KG1 (cell line): Measurements from ENCODE around the gene PRKCZ.
A peak's percentile ranks its signal among the peaks of the same experiment; 100 is the strongest.

Experiments used
- DNase-seq: peaks from one replicate; lab custom pipeline; 2025; lab: John Stamatoyannopoulos, UW

Gene PRKCZ

DNA sequence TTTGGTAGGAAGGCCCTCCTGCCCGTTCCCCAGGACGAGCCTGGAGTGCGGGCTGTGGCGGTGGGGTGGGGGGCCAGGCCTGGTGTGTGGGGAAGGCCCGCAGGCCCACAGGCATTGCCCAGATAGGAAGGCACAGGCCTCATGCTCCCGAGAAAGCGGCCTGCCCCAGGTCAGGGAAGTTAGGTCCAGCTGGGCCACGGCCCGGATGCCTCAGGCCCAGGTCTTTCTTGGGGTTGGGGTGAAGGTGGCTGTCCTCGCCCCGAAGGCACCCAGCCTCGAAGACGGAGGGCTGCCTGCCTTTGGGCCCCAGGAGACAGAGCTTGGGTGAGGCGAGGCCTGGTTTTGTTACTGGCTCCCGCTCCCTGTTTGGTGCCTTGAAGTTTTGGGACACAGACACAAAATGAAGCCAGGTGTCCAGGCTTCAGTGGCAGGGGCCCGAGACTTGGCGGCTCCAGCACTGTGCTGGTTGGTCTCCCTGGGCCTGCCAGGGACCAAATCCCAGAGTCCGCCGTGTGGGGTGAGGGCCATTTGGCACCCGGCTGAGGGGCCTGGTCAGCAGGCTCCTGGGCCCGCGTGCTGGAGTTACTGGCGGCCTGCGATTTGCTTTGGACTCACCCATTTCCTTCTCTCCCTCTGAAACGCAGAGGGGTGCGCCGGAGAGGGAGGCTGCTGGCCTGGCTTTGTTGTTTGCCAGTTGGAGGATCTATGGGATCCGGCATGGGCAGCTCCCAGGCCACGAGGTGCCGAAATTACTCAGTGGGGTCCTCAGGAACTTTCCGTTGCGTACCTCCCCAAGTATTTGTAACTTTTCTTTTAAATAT lies 179.9 kb downstream of the PRKCZ start:
- no peak for DNase-seq

DNA sequence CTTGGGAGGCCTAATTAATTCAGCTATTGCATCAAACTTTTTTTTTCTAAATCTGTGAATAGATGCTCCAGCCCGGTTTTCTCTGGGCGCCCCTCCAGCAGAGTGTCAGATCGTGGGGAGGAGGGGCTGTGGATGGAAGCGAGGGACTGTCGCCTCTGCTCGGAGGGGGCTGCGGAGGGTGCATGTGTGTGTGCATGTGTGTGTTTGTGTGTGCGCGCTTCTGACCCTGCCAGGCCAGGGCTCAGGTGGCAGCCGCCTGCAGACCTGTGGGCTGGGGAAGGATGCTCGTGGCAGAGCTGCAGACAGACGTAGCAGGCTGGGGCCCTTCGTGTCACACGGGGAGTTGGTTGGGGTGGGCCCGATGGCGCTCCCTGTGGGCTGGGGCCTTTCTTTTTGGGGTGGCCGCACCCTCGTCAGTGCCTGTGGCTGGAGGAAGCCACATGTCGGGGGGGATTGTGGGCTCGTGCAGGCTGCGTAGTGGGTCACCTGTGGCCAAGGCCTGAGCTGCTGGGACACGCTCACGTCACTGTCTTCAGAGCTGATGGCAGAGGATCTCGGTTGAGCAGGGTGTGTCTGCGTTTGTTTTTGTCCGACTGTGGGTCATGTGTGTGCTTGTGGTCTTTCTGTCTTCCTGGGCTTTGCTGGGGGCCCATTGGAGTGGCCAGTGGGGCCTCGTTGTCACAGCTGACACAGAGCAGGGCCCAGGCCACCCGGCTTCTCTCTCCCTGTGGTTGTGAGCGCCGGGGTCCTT lies 180.7 kb downstream of the PRKCZ start:
- no peak for DNase-seq

DNA sequence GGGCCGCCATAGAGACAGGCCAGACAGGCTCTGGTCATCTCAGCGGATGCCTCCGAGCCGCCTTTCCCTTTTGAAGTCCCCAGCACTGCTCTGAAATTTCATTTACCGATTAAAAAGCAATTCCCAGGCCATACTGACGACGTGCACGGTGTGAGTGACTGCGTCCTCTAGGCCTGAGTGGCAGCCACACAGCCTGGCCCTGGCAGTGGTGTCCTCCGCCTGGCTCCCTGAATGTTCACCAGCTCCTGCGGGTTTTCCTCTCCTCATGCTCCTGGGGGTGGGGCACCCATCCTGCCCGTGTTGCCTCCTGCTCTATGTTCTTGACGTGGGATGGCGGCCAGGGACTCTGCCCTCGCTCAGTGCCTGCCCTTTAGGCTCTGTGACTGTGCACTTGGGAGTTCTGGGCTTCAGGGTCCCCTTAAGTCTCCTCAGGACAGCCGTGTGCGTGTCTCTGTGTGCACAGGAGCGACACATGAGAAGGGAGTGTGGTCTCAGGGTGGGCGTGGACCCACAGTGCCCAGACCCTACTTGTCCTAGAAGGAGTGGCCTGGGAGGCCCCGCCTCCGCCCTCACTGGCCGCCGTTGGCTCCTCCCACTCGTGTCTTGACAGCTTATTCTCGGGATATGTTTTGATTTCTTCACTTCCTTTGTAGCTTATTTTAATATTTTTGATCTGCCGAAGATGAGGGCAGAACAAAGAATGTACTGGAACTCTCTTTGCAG lies 181.5 kb downstream of the PRKCZ start:
- no peak for DNase-seq

DNA sequence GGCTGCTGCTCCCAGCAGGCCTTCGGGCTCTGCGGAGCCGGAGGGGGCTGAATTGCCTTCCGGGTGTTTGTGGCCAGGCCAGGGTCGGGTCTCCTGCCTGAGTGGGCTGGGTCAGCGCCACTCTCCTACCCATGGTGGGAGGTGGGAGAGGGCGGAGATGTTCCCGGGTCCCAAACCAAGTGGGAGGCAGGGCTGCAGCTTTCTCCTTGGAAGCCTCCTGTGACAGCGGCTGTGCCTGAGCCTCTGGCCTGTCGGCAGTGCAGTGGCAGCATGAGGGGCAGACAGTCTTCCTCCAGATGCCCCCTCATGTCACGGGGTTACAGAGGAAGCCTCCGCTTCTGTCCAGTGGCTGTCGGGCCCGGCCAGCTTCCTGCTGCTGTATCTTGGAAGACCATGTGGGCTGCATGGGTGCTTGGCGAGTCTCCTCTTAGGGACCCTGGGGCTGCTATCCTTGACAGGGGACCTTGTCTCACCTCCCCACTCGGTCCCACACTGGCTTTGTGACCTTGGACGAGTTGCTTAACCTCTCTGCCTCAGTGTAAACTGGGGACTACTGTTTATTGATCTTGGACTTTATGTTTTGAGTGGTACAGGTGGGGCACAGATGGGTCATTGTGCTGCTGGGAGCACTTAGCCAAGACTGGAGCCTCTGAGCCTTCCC lies 182.2 kb downstream of the PRKCZ start:
- DNase-seq: no peak

DNA sequence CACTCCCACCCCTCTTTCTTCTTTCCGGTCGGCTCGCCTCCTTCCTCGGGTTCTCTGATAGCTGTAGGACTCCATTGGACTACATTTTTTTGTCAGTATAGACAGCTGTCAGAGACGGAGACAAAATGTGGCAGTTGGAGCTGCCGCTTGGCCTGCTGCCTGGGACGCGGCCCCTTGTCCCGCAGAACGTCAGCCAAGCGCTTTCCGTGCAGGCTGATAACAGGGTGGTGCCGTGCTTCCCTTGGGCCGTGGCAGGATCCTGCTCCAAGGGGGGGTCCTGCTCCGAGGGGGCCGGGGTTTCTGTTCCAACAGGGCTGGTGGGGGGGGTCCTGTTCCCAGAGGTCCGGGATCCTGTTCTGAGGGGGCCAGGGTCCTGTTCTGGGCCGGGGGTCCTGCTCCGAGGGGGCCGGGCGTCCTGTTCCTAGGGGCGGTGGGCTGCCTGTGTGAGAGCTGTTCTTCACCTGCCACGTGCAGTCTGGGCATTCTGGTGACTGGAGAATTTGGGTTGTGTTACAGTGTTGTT lies 182.8 kb downstream of the PRKCZ start:
- no peak for DNase-seq

DNA sequence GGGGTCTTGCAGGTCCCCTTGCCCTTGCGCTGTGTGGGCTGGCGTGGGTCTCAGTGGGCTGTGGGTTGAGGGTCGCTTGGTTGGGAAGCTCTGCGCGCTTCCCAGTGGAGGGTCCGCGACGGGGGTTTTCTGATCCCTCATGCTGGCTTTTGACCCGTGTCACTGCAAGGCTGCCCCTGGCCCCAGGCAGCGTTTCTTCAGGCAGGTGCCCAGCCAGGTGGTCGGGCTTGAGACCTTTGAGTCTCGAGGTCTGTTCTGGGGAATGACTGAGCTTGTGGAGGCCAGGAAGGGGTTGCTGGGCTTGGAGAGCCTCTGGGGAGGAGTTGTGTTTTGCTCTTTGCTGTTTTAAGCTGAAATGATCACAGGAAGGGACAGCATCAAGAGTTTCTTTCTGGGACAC lies 183.3 kb downstream of the PRKCZ start:
- DNase-seq: no peak

DNA sequence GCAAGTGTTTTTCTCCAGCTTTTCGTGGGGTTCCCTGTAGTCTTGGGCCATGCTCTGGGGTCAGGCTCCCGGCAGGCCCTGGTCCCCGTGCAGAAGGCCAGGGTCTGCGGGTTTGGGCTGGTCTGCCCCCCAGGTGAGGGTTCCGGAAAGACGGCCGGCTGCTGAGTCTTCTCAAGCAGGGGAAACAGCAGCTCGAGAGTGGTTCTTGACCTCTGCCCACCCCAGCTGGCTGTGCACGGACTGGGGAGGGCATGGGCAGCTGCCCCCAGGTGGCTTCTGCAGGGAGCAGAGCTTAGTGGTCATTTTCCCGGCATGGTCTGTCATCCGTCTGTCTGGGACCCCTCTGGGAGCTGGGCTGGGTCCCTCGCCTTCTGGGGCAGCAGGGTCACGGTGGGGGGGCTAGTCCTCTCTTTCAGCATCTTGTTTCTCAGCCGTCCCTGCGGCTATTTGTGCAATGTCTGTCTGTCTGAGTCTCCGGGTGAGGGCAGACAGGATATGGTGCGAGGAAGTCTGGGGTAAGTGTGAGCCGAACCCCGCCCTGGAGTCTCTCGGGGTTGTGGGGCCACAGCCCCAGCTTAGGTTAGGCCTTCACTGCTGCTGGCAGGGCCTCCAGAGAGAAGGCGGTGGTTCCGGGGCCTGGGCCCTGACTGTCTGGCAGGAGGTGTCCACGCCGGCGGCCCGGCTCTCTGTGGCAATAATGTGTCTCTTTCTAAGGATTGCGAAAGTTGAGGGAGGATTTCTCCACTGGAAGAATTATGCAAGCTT lies 184.0 kb downstream of the PRKCZ start:
- DNase-seq: peak; percentile 70

DNA sequence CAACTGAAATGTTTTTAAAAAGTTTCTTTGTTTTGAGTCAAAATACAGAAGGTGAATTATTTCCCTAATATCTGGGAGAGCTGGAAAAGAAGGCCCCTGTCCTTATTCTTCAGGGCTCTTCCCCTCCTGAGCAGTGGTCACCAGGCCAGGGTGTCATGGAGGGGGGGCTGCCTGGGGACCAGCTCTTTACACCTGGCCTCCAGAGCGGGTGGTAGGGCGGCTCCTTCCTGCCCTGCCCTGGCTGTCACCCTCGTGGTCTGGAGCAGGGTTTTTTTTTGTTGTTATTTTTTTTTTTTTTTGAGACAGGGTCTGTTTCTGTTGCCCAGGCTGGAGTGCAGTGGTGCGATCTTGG lies 184.5 kb downstream of the PRKCZ start:
- no peak for DNase-seq
